ENCODE results near the gene RRAS2.
A peak's percentile ranks its signal among the peaks of the same experiment; 100 is the strongest.
"Not testable (repeated sequence)": the region's sequence is repeated elsewhere in the genome, so short reads cannot be mapped to it uniquely, and the experiment has no call there.

RRAS2 gene

GRCh38 chr11:14358729-14359439 is at the start of gene RRAS2:
Gene RRAS2 (minus strand): TSS chr11:14359183. CDS start chr11:14358870, 313 bp downstream.
- DNase-seq, result peak; percentile 66

GRCh38 chr11:14408612-14409011 is 49.6 kb upstream of the RRAS2 start:
- DNase-seq, result no peak

- DNase-seq, result not testable (repeated sequence)
Measured at GRCh38 chr11:14406116-14406515, 47.1 kb upstream of the RRAS2 start.

GRCh38 chr11:14403528-14403927 is 44.5 kb upstream of the RRAS2 start:
- not testable (repeated sequence) for DNase-seq

GRCh38 chr11:14399087-14399486 is 40.1 kb upstream of the RRAS2 start:
- DNase-seq, result no peak

DNA sequence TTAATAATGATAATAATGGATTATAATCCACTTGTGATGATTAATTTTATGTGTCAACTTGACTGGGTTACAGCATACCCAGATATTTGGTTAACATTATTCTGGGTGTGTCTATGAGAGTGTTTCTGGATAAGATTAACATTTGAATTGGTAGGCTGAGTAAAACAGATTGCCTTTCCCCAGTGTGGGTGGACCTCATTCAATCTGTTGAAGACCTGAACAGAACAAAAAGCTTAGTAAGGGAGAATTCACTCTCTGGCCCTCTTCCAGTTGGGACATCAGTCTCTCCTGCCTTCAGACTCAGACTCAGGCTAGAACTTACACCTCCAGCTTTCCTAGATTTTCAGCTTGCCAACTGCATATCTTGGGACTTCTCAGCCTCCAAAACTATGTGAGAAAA is 37.3 kb upstream of the RRAS2 start:
- DNase-seq, result no peak

GRCh38 chr11:14393889-14394288 is 34.9 kb upstream of the RRAS2 start:
- DNase-seq, result no peak

GRCh38 chr11:14393129-14393528 is 34.1 kb upstream of the RRAS2 start:
- DNase-seq, result no peak

GRCh38 chr11:14390669-14391068 is 31.7 kb upstream of the RRAS2 start:
- DNase-seq, result no peak

DNA sequence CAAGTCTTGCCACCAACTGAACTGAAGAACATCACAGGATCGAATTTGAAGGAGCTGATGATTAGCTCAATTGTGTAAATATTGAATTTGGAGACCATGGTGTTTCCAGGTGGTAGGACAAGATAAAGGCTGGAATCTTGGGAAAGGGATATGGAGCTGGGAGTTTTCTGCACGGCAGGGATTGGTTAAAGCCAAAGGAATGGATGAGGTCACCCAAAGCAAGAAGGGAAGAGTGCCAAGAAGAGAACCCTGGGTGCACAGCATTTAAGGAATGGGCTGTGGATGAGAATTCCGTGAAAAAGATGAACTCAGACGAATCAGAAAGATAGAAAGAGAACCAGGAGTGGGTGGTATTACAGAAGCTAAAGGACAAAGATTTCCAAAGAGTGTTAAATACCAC is 29.4 kb upstream of the RRAS2 start:
- DNase-seq, result no peak

GRCh38 chr11:14386895-14387480 is 28.0 kb upstream of the RRAS2 start:
- DNase-seq, result no peak

DNA sequence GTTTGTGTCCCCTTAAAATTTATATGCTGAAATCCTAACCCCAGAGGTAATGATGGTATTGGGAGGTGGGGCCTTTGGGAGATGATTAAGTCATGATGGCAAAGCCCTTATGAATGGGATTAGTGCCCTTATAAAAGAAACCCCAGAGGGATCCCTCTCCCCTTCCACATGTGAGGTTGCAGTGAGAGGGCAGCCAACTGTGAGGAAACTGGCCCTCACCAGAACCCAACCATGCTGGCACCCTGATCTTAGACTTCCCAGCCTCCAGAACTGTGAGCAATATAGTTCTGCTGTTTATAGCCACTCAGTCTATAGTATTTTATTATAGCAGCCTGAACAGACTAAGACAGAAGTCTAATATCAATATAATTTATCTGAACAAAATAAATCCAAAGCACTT is 27.1 kb upstream of the RRAS2 start:
- DNase-seq, result no peak

DNA sequence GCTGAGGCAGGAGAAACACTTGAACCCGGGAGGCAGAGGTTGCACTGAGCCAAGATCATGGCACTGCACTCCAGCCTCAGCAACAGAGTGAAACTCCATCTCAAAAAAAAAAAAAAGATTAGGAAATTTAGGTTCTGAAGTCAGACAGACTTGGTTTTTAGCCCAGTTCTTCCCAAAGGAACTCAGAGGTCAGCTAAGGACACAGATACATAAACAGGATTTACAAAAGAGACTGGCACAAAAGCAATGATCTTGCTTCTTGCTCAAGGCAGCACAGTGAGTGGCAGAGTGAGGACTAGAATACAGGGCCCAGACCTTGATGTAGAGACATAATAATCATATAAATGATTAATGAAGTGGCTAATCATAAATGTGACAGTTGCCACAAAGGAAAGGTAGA is 25.4 kb upstream of the RRAS2 start:
- no peak for DNase-seq

DNA sequence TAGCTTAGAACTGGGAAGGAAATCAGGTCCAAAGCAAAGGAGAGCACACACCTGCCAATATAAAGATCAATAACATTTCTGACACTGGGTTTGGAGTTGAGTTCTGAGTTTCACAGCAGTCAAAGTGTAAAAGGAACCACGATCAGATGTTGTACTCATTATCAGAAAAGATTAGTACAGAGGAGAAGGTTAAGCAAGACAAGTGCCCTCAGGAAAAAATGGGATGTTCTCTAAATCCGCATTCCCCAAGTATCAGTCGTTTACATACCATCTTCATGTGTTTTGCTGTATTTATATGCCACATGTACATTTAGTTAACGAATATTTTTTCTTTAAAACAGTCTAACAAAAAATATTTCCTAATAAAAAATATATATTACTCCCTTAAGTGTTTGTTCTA is 23.0 kb upstream of the RRAS2 start:
- DNase-seq, result no peak

- peak; percentile 7 for DNase-seq
Measured at GRCh38 chr11:14380947-14381561, 22.1 kb upstream of the RRAS2 start.

DNA sequence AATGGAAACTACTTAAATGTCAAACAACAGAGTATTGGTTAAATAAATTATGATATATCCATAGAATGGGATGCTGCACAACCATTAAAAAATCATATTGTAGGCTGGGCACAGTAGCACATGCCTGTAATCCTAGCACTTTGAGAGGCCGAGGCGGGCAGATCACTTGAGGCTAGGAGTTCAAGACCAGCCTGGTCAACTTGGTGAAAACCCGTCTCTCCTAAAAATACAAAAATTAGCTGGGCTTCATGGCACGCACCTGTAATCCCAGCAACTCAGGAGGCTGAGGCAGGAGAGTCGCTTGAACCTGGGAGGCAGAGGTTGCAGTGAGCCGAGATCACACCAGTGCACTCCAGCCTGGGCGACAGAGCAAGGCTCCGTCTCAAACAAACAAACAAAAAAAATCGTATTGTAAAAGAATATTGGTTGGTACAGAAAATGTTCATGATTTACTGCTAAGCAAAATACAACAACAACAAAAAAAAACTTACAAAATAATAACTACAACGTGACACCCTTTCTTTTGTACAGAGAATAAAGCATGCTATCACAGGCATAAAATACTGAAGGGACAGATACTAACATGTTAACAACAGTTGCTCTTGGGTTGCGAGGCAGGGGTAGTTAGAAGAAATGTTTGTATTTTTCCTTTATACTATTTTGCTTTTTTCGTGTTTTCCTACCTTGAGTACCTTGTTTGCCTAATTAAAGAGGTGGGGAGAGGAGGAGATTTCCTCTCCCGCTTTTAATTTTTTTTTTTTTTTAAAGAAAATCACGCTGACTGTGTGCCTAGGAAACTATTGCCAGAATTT is 21.3 kb upstream of the RRAS2 start:
- DNase-seq, result no peak

DNA sequence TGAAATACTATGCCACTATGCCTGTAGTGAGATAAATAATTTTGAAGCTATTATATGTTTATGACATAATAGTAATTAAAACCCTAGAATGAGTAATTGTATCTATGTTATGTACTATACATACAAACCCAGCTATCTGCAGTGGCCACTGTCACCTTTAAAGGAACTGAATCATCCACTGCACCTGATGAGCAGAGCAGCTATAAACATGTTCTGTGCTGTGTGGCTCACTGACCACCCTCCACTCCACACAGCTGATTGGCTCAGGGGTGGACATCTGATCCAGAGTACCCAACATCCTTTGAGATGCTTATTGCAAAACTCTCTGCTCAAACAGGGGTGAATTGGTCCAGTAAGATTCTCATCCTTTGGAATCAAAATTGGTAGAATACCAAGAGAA is 19.2 kb upstream of the RRAS2 start:
- no peak for DNase-seq

DNA sequence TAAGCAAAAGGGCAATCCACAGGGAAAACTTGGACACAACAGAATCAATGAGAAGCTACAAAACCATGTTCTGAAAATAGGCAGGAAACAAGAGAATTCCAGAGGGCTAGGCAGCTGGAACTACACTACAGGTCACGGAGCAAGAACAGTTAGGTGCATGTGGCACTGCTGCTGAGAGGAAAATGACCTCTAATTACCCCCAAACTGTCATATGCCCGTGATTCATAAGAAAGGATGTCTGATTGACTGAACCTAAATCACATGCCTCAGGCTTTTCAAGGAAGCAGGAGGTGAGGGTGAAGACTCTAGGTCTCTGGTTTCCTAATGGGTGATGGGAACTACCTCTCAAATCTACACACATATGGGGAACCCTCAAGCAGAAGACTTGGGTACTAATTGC is 17.9 kb upstream of the RRAS2 start:
- no peak for DNase-seq

DNA sequence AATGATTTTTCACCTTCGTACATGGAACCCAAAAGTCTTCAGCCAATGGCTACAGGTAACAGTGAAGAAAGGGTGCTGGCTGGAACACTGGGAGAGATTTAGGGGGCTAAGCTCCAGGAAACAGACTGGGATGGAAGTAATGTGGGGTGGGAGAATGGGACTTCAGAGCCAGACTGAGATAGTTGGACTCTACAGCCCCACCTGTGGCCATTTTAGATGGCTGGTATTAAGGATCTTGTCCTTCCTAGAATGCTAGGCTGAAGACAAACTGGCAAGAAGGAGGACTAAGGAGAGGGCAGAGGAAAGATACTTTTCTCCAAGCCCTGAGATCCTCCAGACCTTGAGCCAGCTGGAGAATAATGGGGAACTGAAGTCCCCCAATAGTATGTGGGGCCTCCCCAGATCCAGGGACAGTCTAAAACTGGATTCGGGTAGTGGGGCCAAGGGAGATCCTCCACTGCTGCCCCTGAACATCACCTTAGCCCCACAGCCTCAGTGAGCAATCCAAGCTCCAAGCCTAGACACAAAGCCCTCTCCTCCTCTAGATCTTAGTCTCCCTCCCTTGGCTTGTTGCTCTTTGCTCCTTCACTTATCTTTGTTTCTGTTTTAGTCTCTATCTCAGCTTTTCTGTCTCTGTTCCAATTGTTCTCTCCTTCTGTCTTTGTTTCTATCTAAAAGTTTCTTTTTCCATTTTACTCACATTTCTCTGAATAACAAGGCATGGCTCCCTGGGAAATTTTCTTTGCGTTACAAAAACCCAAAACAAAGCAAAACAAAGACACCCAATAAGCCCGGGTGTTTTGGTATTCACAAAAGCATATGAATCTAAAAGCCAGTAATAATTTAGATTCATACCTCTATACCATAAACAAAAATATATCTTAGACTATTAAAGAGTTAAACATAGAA is 16.2 kb upstream of the RRAS2 start:
- DNase-seq, result no peak

GRCh38 chr11:14373941-14374646 is 15.1 kb upstream of the RRAS2 start:
- no peak for DNase-seq

DNA sequence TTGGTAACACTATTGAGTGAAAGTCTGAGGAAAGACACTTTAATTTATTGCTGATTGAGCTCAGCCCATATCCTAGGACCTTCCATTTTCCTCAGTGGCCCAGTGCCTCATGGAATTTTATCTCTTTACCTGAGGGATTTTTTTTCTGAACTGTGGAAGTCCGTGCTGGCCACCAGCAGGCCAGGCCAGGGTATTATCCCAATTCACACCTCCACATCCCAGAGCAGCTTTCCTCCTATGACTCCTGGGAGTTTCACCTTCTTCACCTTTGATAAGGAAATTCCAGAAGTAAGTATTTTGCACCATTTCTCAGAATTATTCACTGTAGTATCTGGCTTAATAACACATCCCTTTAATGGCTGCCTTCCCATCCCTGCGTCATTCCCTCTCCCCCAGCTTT is 13.0 kb upstream of the RRAS2 start:
- DNase-seq, result no peak

DNA sequence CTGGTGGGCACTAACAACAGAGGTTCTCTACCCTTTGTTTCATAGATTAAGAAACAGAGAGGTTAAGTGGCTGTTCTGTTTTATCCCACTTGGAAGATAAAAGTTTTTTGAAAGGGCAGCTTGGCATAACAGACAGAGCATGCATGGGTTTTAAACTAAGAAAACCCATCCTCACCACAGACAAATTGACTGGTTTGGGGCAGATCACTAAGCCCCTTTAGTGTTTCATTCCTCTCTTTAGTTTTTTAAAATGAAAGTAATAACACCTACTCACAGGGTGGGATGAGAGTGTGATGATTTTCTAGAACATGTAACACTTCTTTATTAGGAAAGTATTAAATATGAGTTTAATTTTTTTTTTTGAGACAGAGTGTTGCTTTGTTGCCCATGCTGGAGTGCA is 12.3 kb upstream of the RRAS2 start:
- DNase-seq, result no peak
